NT2/D1 (cell line): ENCODE measurements around the gene MGST3.
"Not testable (repeated sequence)": the region's sequence is repeated elsewhere in the genome, so short reads cannot be mapped to it uniquely, and the experiment has no call there.

Source experiments
- DNase-seq: peaks from one replicate; pipeline ENCODE4 v3.0.0-alpha.2; 2011; ENCODE audit warnings: low read depth, low spot score
- H3K27me3 ChIP-seq: 2 replicates; pipeline ENCODE4 v1.6.0; 2011; ENCODE audit warnings: mild to moderate bottlenecking; ENCODE audit not compliant: insufficient read length, insufficient read depth
- H3K36me3 ChIP-seq: 2 replicates; pipeline ENCODE4 v1.6.1; 2011; ENCODE audit warnings: mild to moderate bottlenecking, low read length, mixed read lengths; ENCODE audit not compliant: insufficient read depth, insufficient read length
- H3K4me1 ChIP-seq: 2 replicates; pipeline ENCODE4 v1.5.1; 2011; ENCODE audit not compliant: insufficient read depth, insufficient read length
- H3K4me3 ChIP-seq: 2 replicates; pipeline ENCODE4 v1.5.1; 2011; ENCODE audit warnings: low read depth; ENCODE audit not compliant: insufficient read length
- H3K9ac ChIP-seq: 2 replicates; pipeline ENCODE4 v1.6.0; 2011; ENCODE audit warnings: low read depth; ENCODE audit not compliant: insufficient read length
- H3K9me3 ChIP-seq: 2 replicates; pipeline ENCODE4 v1.5.1; 2011; ENCODE audit warnings: mild to moderate bottlenecking, low read length; ENCODE audit not compliant: insufficient read depth
- SUZ12 ChIP-seq: IDR thresholded peaks from 2 replicates; pipeline ENCODE4 v1.6.1; 2011; ENCODE audit not compliant: insufficient read length, insufficient read depth; ENCODE audit errors: extremely low read depth
- YY1 ChIP-seq: IDR thresholded peaks from 2 replicates; pipeline ENCODE4 v1.6.1; 2011; ENCODE audit not compliant: insufficient read length, insufficient read depth
- ZNF274 ChIP-seq: IDR thresholded peaks from 2 replicates; pipeline ENCODE4 v1.6.1; 2011; ENCODE audit warnings: mild to moderate bottlenecking, low read depth, low read length

Gene MGST3

DNA sequence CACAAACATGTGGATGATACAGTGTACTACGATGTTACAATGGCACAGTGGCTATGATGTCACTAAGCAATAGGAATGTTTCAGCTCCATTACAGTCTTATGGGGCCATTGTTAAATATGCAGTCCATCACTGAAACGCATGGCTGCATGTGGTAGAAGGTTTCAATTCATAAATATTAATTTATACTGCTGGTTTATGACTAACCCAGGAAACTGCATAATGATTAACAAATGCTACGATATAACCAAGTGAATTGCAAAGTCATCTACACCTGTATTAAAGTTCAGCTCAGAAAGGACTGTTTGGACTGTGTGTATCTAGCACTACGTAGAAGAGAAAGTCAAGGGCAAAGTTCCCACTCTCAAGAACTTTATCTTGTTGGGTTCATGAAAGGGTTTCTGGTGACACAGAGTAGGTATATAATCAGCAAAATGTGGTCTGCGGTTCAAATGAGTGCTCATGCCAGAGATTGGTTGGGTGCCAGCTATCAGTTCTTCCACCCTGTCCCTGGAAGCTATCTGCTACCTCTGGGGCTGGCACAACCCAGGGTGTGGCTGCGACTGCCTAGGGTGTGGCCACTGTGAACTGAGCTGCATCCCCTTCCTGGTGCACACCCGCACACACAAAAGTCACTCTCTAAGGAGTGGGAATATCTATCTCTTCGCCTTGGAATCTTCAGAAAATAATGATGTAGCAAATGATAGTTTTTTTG is 14.8 kb downstream of the MGST3 start:
- no peak for DNase-seq
- no peak overlapping the region for H3K9ac ChIP-seq
- TF ChIP-seq SUZ12 (no peak), ZNF274 (no peak), YY1 (no peak)

DNA sequence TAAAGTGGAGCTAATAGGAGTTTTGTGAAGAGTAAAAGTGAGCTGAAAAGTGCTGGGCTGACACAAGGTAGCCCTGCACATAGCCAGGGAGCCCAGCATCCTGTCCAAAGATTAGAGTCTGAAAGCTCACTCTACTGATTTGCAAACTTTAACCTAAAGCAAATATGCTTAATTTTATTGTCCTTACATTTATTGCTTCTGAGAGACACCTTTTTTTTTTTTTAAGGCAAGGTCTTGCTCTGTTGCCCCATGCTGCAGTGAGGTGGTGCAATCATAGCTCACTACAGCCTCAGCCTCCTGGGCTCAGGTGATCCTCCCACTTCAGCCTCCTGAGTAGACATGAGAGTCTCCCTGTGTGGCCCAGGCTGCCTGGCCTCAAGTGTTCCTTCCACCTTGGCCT is 16.5 kb downstream of the MGST3 start:
- H3K9me3 ChIP-seq: no peaks in the 10 kb centered on the region
- H3K9ac ChIP-seq: no peak overlapping the region
- H3K4me3 ChIP-seq: no peak overlapping the region
- H3K36me3 ChIP-seq: peaks cover 34% of the 10 kb centered on the region
- no peaks in the 10 kb centered on the region for H3K4me1 ChIP-seq
- no peaks in the 10 kb centered on the region for H3K27me3 ChIP-seq
- TF ChIP-seq SUZ12 (no peak), YY1 (no peak), ZNF274 (no peak)
- DNase-seq: no peak

More for the DNA sequence above, 14.8 kb downstream of the MGST3 start:
- no peaks in the 10 kb centered on the region for H3K27me3 ChIP-seq
- H3K4me3 ChIP-seq: no peak overlapping the region
- H3K36me3 ChIP-seq: peaks cover 19% of the 10 kb centered on the region
- no peaks in the 10 kb centered on the region for H3K4me1 ChIP-seq
- no peaks in the 10 kb centered on the region for H3K9me3 ChIP-seq

DNA sequence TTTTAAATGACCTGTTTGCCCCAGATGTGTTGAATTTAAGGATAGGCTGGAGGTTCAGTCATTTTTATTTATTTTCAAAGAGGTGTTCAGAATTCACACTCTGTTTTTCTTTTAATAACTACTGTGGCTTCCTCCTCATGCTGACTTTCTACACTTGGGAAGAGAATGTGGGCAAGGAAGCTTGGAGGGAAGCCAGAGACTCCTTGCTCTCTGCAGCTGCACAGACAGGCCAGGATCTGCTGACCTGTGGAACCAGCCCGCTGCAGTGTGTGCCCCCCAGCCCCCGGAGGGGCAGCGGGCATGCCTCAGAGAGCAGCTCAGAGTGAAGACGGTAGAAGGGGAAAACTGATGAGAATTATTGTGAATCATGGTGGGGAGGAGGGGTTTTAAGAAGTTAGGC is 16.9 kb downstream of the MGST3 start:
- no peaks in the 10 kb centered on the region for H3K4me1 ChIP-seq
- TF ChIP-seq YY1 (no peak), ZNF274 (no peak), SUZ12 (no peak)
- no peak overlapping the region for H3K4me3 ChIP-seq
- no peaks in the 10 kb centered on the region for H3K9me3 ChIP-seq
- H3K9ac ChIP-seq: no peak overlapping the region
- no peak for DNase-seq
- H3K27me3 ChIP-seq: no peaks in the 10 kb centered on the region
- H3K36me3 ChIP-seq: peaks cover 38% of the 10 kb centered on the region

DNA sequence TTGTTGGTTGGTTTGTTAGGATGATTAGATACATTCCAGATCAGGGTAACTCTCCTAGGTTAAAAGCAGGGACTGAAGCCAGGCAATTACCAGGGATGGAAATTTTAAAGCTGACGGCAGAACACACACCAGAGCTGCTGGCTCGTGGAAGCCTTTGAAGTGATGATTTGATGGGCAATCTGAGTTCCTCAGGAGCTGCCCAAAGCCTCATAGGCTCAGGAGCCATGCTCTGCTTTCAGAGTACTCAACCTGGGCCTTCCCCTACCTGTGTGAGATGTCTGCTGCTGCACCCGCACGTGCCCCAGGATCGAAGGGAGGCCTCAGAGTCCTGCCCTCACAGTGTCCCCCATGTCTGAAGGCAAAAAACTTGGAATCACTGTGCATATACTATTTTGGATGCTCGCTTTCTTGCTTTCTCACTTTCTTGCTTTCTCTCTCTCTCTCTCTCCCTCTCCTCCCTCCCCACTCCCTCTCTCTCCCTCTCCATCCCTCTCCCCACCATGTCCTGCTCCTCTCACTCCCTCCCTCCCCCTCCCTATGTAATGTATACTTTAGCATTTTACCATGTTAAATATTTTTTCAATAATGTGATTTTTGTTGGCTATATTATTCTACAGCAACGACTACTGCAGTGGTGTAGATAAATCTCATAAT is 18.0 kb downstream of the MGST3 start:
- DNase-seq: no peak
- no peaks in the 10 kb centered on the region for H3K4me1 ChIP-seq
- H3K9ac ChIP-seq: no peak overlapping the region
- H3K36me3 ChIP-seq: peaks cover 49% of the 10 kb centered on the region
- H3K27me3 ChIP-seq: no peaks in the 10 kb centered on the region
- no peak for TF ChIP-seq YY1
- no peak for TF ChIP-seq SUZ12
- TF ChIP-seq ZNF274: no peak
- H3K9me3 ChIP-seq: no peaks in the 10 kb centered on the region
- no peak overlapping the region for H3K4me3 ChIP-seq

DNA sequence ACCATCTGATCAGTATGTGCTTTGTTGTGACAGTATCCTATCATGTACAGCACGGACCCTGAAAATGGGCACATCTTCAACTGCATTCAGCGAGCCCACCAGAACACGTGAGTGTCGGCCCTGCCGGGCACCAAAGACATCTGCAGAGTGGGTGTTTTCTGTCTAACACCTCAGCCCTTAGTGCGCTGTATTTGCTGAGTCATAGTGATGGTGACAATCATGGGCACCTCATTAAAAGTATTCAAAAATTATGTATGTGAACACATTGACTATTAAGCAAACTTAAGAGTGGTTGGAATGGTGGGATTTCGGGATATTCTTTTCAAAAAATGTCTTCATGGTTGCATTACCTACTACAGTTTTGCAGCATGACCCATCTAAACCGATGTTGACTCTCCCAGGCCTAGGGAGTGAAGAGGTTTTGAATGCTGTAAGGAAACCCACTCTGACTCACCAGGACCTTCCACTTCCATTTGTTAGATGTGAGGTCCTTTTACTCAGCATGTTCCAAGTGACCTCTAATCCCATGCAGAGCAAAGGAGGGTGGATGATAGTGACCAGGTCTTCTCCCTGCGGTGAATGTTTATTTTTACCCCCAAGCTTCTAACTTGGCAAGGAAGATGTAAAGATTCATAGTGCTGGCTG is 20.1 kb downstream of the MGST3 start:
- H3K4me1 ChIP-seq: no peaks in the 10 kb centered on the region
- no peak overlapping the region for H3K9ac ChIP-seq
- no peak overlapping the region for H3K4me3 ChIP-seq
- H3K9me3 ChIP-seq: no peaks in the 10 kb centered on the region
- H3K36me3 ChIP-seq: peaks cover 68% of the 10 kb centered on the region
- TF ChIP-seq YY1: no peak
- TF ChIP-seq SUZ12: no peak
- TF ChIP-seq ZNF274: no peak
- no peaks in the 10 kb centered on the region for H3K27me3 ChIP-seq
- no peak for DNase-seq

DNA sequence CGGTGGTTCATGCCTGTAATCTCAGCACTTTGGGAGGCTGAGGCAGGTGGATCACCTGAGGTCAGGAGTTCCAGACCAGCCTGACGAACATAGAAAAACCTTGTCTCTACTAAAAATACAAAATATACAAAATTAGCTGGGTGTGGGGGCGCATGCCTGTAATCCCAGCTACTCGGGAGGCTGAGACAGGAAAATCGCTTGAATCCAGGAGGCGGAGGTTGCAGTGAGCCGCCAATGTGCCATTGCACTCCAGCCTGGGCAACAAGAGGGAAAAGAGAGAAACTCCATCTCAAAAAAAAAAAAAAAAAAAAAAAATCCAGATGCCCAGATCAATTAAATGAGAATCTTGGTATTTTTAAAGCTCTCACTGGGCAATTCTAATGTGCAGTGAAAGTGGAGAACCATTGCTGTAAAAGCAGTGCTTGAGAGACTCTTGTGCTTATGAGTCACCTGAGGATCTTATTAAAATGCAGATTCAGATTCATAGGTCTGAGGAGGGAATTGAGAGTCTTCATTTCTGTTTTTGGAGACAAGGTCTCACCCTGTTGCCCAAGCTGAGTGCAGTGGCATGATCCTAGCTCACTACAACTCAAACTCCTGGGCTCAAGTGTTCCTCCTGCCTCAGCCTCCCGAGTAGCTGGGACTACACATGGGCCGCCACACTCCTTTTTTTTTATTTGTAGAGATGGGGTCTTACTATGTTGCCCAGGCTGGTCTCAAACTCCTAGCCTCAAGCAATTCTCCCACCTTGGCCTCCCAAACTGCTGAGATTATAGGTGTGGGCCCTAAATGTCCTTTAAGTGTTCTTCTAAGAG is 27.9 kb downstream of the MGST3 start:
- H3K9ac ChIP-seq, H3K9me3 ChIP-seq, H3K4me1 ChIP-seq: not testable (repeated sequence)

DNA sequence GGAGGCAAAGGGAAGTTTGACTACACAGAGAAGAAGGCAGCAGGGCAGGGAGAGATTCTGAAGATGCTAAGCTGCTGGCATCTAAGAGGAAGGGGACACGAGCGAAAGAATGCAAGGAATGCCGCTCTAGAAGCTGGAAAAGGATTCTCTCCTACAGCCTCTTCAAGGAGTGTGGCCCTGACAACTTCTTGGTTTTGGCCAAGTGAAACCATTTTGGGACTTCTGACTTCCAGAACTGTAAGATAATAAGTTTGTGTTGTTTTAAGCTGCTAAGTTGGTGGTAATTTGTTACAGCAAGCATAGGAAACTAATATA is 28.5 kb downstream of the MGST3 start:
- Histone ChIP-seq H3K4me3 (no peak overlapping the region), H3K36me3 (peaks cover 74% of the 10 kb centered on the region), H3K27me3 (no peaks in the 10 kb centered on the region), H3K9ac (no peak overlapping the region), H3K4me1 (no peaks in the 10 kb centered on the region), H3K9me3 (no peaks in the 10 kb centered on the region)
- DNase-seq: peak; percentile 40
- TF ChIP-seq SUZ12 (no peak), ZNF274 (no peak), YY1 (no peak)

More for the DNA sequence above, 27.9 kb downstream of the MGST3 start:
- peaks cover 74% of the 10 kb centered on the region for H3K36me3 ChIP-seq
- H3K27me3 ChIP-seq, H3K4me3 ChIP-seq, DNase-seq: not testable (repeated sequence)
